SU-DHL-6 (cell line): ENCODE results near the gene SDK1.

Experiments
- H2AFZ ChIP-seq: fragments of 200-600 bp; sonication (generic); 2 replicates; pipeline ENCODE4 v1.6.1; 2014; ENCODE audit warnings: low read depth, mild to moderate bottlenecking, moderate library complexity, mixed read lengths, antibody characterized with exemption, low read length; ENCODE audit not compliant: severe bottlenecking
- H3F3A ChIP-seq: fragments of 200-600 bp; shearing (Covaris generic); 2 replicates; pipeline ENCODE4 v1.6.0; 2016; ENCODE audit warnings: antibody characterized with exemption, mild to moderate bottlenecking; ENCODE audit not compliant: insufficient read depth
- H3K27ac ChIP-seq: fragments of 200-600 bp; sonication (generic); 2 replicates; pipeline ENCODE4 v1.5.1; 2016; ENCODE audit warnings: low read depth, mild to moderate bottlenecking, low read length, moderate library complexity, mixed read lengths
- H3K27me3 ChIP-seq: fragments of 200-600 bp; sonication (generic), shearing (Covaris generic); 2 replicates; pipeline ENCODE4 v1.6.0; 2014; ENCODE audit warnings: mild to moderate bottlenecking, low read length
- H3K36me3 ChIP-seq: fragments of 200-600 bp; sonication (generic); 2 replicates; pipeline ENCODE4 v1.6.1; 2014; ENCODE audit warnings: mild to moderate bottlenecking, low read length, mixed read lengths
- H3K4me2 ChIP-seq: fragments of 300-600, 200-600 bp; shearing (Covaris generic), sonication (generic); 2 replicates; pipeline ENCODE4 v1.6.0; 2014; ENCODE audit warnings: low read length, low read depth, mild to moderate bottlenecking; ENCODE audit not compliant: poor library complexity, severe bottlenecking
- H3K4me3 ChIP-seq: fragments of 200-600 bp; sonication (generic); 2 replicates; pipeline ENCODE4 v1.5.1; 2014; ENCODE audit warnings: antibody characterized with exemption, low read length, mild to moderate bottlenecking, mixed read lengths; ENCODE audit not compliant: insufficient read depth, poor library complexity, severe bottlenecking
- H3K79me2 ChIP-seq: fragments of 200-600 bp; sonication (generic); 2 replicates; pipeline ENCODE4 v1.6.1; 2014; ENCODE audit warnings: mild to moderate bottlenecking, low read length, moderate library complexity; ENCODE audit not compliant: insufficient read depth
- H3K9ac ChIP-seq: fragments of 200-600 bp; sonication (generic); 2 replicates; pipeline ENCODE4 v1.7.0; 2014; ENCODE audit warnings: mild to moderate bottlenecking, low read length
- H3K9me2 ChIP-seq: fragments of 200-600 bp; sonication (generic); replicated peaks from 2 replicates; pipeline ENCODE4 v1.6.1; 2014; ENCODE audit warnings: low read length; ENCODE audit not compliant: insufficient read depth
- H3K9me3 ChIP-seq: fragments of 200-600 bp; sonication (generic); 2 replicates; pipeline ENCODE4 v1.6.1; 2014; ENCODE audit warnings: low read length, mixed read lengths; ENCODE audit not compliant: insufficient read depth
- H4K20me1 ChIP-seq: fragments of 200-600 bp; sonication (generic); 2 replicates; pipeline ENCODE4 v1.6.1; 2014; ENCODE audit warnings: low read depth, mild to moderate bottlenecking, antibody characterized with exemption, low read length, moderate library complexity, mixed read lengths
- CTCF ChIP-seq: fragments of 200-600 bp; sonication (generic); IDR thresholded peaks from one replicate; pipeline ENCODE4 v1.5.1; 2017; ENCODE audit warnings: antibody characterized with exemption, mild to moderate bottlenecking, low read length, moderate library complexity; ENCODE audit not compliant: insufficient read depth, poor library complexity, severe bottlenecking
- EZH2phosphoT487 ChIP-seq: fragments of 200-600 bp; sonication (generic), shearing (Covaris generic); conservative IDR thresholded peaks from 2 replicates; pipeline ENCODE4 v1.6.1; 2018; ENCODE audit warnings: mild to moderate bottlenecking, antibody characterized with exemption, low read length, moderate library complexity, mixed read lengths

The SDK1 gene

GRCh38 chr7:3321745-3322144 is 20.7 kb downstream of the SDK1 start:
- Histone ChIP-seq H3K36me3 (no peaks in the 10 kb centered on the region), H3K4me2 (no peak overlapping the region), H3K27me3 (0 out of 2 replicates have a peak, but pooled peaks cover 3% of the 10 kb centered on the region), H3K9ac (no peak overlapping the region), H4K20me1 (no peaks in the 10 kb centered on the region), H3K27ac (no peak overlapping the region), H3F3A (no peaks in the 10 kb centered on the region), H2AFZ (no peak overlapping the region), H3K9me2 (no peaks in the 10 kb centered on the region), H3K79me2 (no peaks in the 10 kb centered on the region), H3K4me3 (no peak overlapping the region), H3K9me3 (no peaks in the 10 kb centered on the region)
- TF ChIP-seq CTCF (no peak), EZH2phosphoT487 (no peak)

GRCh38 chr7:3326246-3326645 is 25.2 kb downstream of the SDK1 start:
- H3K9ac ChIP-seq = no peak overlapping the region
- H2AFZ ChIP-seq = no peak overlapping the region
- H3K27ac ChIP-seq = no peak overlapping the region
- H3K4me2 ChIP-seq = no peak overlapping the region
- 0 out of 2 replicates have a peak, but pooled peaks cover 5% of the 10 kb centered on the region for H3K27me3 ChIP-seq
- no peak overlapping the region for H3K4me3 ChIP-seq
- no peaks in the 10 kb centered on the region for H3K9me3 ChIP-seq
- H4K20me1 ChIP-seq = no peaks in the 10 kb centered on the region
- no peaks in the 10 kb centered on the region for H3K36me3 ChIP-seq
- H3K9me2 ChIP-seq = no peaks in the 10 kb centered on the region
- no peaks in the 10 kb centered on the region for H3F3A ChIP-seq
- no peaks in the 10 kb centered on the region for H3K79me2 ChIP-seq
- TF ChIP-seq CTCF (no peak), EZH2phosphoT487 (no peak)

GRCh38 chr7:3327099-3327498 is 26.0 kb downstream of the SDK1 start:
- Histone ChIP-seq H3K27ac (no peak overlapping the region), H2AFZ (no peak overlapping the region), H3F3A (no peaks in the 10 kb centered on the region), H3K27me3 (0 out of 2 replicates have a peak, but pooled peaks cover 5% of the 10 kb centered on the region), H3K4me3 (no peak overlapping the region), H3K9me3 (no peaks in the 10 kb centered on the region), H3K9me2 (no peaks in the 10 kb centered on the region), H4K20me1 (no peaks in the 10 kb centered on the region), H3K9ac (no peak overlapping the region), H3K36me3 (no peaks in the 10 kb centered on the region), H3K79me2 (no peaks in the 10 kb centered on the region), H3K4me2 (no peak overlapping the region)
- TF ChIP-seq EZH2phosphoT487 = no peak
- no peak for TF ChIP-seq CTCF
